Hematopoietic multipotent progenitor cell treated with erythropoietin and hydrocortisone succinate and interleukin-3 and kit ligand, for 4 days (in vitro differentiated cells): ENCODE results near the gene SLC35F3.

ENCODE experiments used
- DNase-seq: peaks from one replicate; pipeline ENCODE4 v3.0.0-alpha.2; 2015

The SLC35F3 gene

GRCh38 chr1:233975486-233975885 lies 71.0 kb downstream of the SLC35F3 start:
- no peak for DNase-seq

- DNase-seq: peak; percentile 17
Measured at GRCh38 chr1:233981042-233981675, 76.7 kb downstream of the SLC35F3 start.

GRCh38 chr1:233982827-233983518 lies 78.5 kb downstream of the SLC35F3 start:
- DNase-seq: no peak

GRCh38 chr1:233983811-233984210 lies 79.3 kb downstream of the SLC35F3 start:
- no peak for DNase-seq

- no peak for DNase-seq
Measured at GRCh38 chr1:233988963-233989696, 84.7 kb downstream of the SLC35F3 start.

GRCh38 chr1:233990486-233990885 lies 86.0 kb downstream of the SLC35F3 start:
- DNase-seq: no peak

GRCh38 chr1:233993651-233994050 lies 89.2 kb downstream of the SLC35F3 start:
- DNase-seq: no peak

- no peak for DNase-seq
Measured at GRCh38 chr1:233994112-233994511, 89.6 kb downstream of the SLC35F3 start.

- no peak for DNase-seq
Measured at GRCh38 chr1:233998456-233998855, 94.0 kb downstream of the SLC35F3 start.

GRCh38 chr1:233998891-233999290 lies 94.4 kb downstream of the SLC35F3 start:
- no peak for DNase-seq

GRCh38 chr1:234000557-234001041 lies 96.1 kb downstream of the SLC35F3 start:
- DNase-seq: no peak

GRCh38 chr1:234001817-234002216 lies 97.3 kb downstream of the SLC35F3 start:
- DNase-seq: no peak

GRCh38 chr1:234004591-234004990 lies 100.1 kb downstream of the SLC35F3 start:
- DNase-seq: no peak

GRCh38 chr1:234007684-234008083 lies 103.2 kb downstream of the SLC35F3 start:
- no peak for DNase-seq

GRCh38 chr1:234008591-234008990 lies 104.1 kb downstream of the SLC35F3 start:
- DNase-seq: no peak

GRCh38 chr1:234009668-234010067 lies 105.2 kb downstream of the SLC35F3 start:
- DNase-seq: no peak

GRCh38 chr1:234014208-234014607 lies 109.7 kb downstream of the SLC35F3 start:
- peak; percentile 13 for DNase-seq

GRCh38 chr1:234018816-234019215 lies 114.3 kb downstream of the SLC35F3 start:
- DNase-seq: no peak

GRCh38 chr1:234019387-234019786 lies 114.9 kb downstream of the SLC35F3 start:
- no peak for DNase-seq

- no peak for DNase-seq
Measured at GRCh38 chr1:234022302-234022701, 117.8 kb downstream of the SLC35F3 start.

GRCh38 chr1:234039603-234040002 lies 135.1 kb downstream of the SLC35F3 start:
- DNase-seq: no peak

- DNase-seq: no peak
Measured at GRCh38 chr1:234040446-234041317, 136.2 kb downstream of the SLC35F3 start.

GRCh38 chr1:234044079-234044478 lies 139.6 kb downstream of the SLC35F3 start:
- no peak for DNase-seq
